ENCODE results near the gene NXPE3.

The NXPE3 gene

GRCh38 chr3:101851850-101852714 lies 73.1 kb downstream of the NXPE3 start:
- DNase-seq (ENCODE audit: low read depth) = no peak
- peak overlapping the region; percentile 85 for H3K4me3 ChIP-seq (replicated peaks; ENCODE audit: low read depth, low read length)
- no peak for TF ChIP-seq CTCF (IDR thresholded peaks at IDR 0.05; ENCODE audit: low read length, missing control alignments)

- H3K4me3 ChIP-seq (replicated peaks; ENCODE audit: low read depth, low read length) = peak overlapping the region; percentile 85
- DNase-seq (ENCODE audit: low read depth) = no peak
- no peak for TF ChIP-seq CTCF (IDR thresholded peaks at IDR 0.05; ENCODE audit: low read length, missing control alignments)
These were observed 74.2 kb downstream of the NXPE3 start for GRCh38 chr3:101852983-101853840.

GRCh38 chr3:101853982-101854381 lies 75.0 kb downstream of the NXPE3 start:
- DNase-seq (ENCODE audit: low read depth) = no peak
- TF ChIP-seq CTCF (IDR thresholded peaks at IDR 0.05; ENCODE audit: low read length, missing control alignments) = no peak
- no peak overlapping the region for H3K4me3 ChIP-seq (replicated peaks; ENCODE audit: low read depth, low read length)

- H3K4me3 ChIP-seq (replicated peaks; ENCODE audit: low read depth, low read length) = no peak overlapping the region
- no peak for DNase-seq (ENCODE audit: low read depth)
- TF ChIP-seq CTCF (IDR thresholded peaks at IDR 0.05; ENCODE audit: low read length, missing control alignments) = no peak
These were observed 75.7 kb downstream of the NXPE3 start for GRCh38 chr3:101854608-101855304.

GRCh38 chr3:101857301-101857741 lies 78.3 kb downstream of the NXPE3 start:
- no peak for TF ChIP-seq CTCF (IDR thresholded peaks at IDR 0.05; ENCODE audit: low read length, missing control alignments)

GRCh38 chr3:101858464-101859030 lies 79.5 kb downstream of the NXPE3 start:
- no peak overlapping the region for H3K4me3 ChIP-seq (replicated peaks; ENCODE audit: low read depth, low read length)
- no peak for TF ChIP-seq CTCF (IDR thresholded peaks at IDR 0.05; ENCODE audit: low read length, missing control alignments)
- DNase-seq (ENCODE audit: low read depth) = no peak

More at GRCh38 chr3:101857301-101857741, 78.3 kb downstream of the NXPE3 start:
- no peak overlapping the region for H3K4me3 ChIP-seq (replicated peaks; ENCODE audit: low read depth, low read length)
- DNase-seq (ENCODE audit: low read depth) = no peak
